CD14-positive monocyte (primary cell): Measurements from ENCODE around the gene ADAMTS17. TPM values are rescaled to one million over a fixed set of nuclear protein-coding genes. Genes with fewer than 3 reads are reported as not detected.

Source experiments
- DNase-seq, 3 donors: peaks; one replicate each; pipeline ENCODE4 v3.0.0-alpha.2; 2011 to 2022
- H2AFZ ChIP-seq: 2 replicates; pipeline ENCODE4 v1.6.0; 2012; ENCODE audit warnings: mild to moderate bottlenecking, low read depth, low read length, inconsistent platforms; ENCODE audit not compliant: insufficient read depth, poor library complexity, severe bottlenecking
- H3K27ac ChIP-seq, 2 donors: 1 replicate in 1 of 2; 2 replicates in 1 of 2; pipeline ENCODE4 v1.5.1; 2012 to 2013; ENCODE audit warnings: low read length in 2 of 2, control low read depth in 1 of 2, inconsistent platforms in 1 of 2, low read depth in 1 of 2, mild to moderate bottlenecking in 1 of 2
- H3K27me3 ChIP-seq, 2 donors: one replicate each; pipeline versions ENCODE4 v1.6.0 to v1.6.1; 2011 to 2013; ENCODE audit warnings: low read length in 2 of 2; ENCODE audit not compliant: control insufficient read depth in 2 of 2, insufficient read depth in 2 of 2
- H3K36me3 ChIP-seq, 2 donors: replicated peaks in 1 of 2; 1 replicate in 1 of 2; 2 replicates in 1 of 2; pipeline versions ENCODE4 v1.5.1 to v1.6.1; 2012 to 2013; ENCODE audit warnings: low read length in 2 of 2, control low read depth in 1 of 2, inconsistent platforms in 1 of 2, mild to moderate bottlenecking in 1 of 2; ENCODE audit not compliant: insufficient read depth in 2 of 2, control insufficient read depth in 1 of 2
- H3K4me1 ChIP-seq, 2 donors: 1 replicate in 1 of 2; 2 replicates in 1 of 2; pipeline versions ENCODE4 v1.5.1 to v1.6.1; 2012 to 2013; ENCODE audit warnings: low read length in 2 of 2, control low read depth in 1 of 2, inconsistent platforms in 1 of 2, mild to moderate bottlenecking in 1 of 2, moderate library complexity in 1 of 2; ENCODE audit not compliant: insufficient read depth in 2 of 2, control insufficient read depth in 1 of 2
- H3K4me2 ChIP-seq: replicated peaks from 2 replicates; pipeline ENCODE3; 2012; ENCODE audit warnings: low read length, moderate library complexity, mild to moderate bottlenecking; ENCODE audit not compliant: poor library complexity, severe bottlenecking; ENCODE audit errors: extremely low read depth
- H3K4me3 ChIP-seq, 3 experiments: fragments of 200-600 bp in 1 of 3; sonication (generic) in 1 of 3; replicated peaks in 1 of 3; 1 replicate in 2 of 3; 2 replicates in 1 of 3; pipeline ENCODE4 v1.5.1; 2011 to 2013; ENCODE audit warnings: low read length in 3 of 3, mild to moderate bottlenecking in 3 of 3, control low read depth in 2 of 3, low read depth in 2 of 3, inconsistent platforms in 1 of 3, moderate library complexity in 1 of 3
- H3K79me2 ChIP-seq: 2 replicates; pipeline ENCODE4 v1.6.0; 2012; ENCODE audit warnings: mild to moderate bottlenecking, control low read depth, inconsistent platforms, low read length, moderate library complexity; ENCODE audit not compliant: insufficient read depth
- H3K9ac ChIP-seq: 2 replicates; pipeline ENCODE4 v1.6.0; 2017; ENCODE audit warnings: low read length, mild to moderate bottlenecking; ENCODE audit not compliant: insufficient read depth, poor library complexity, severe bottlenecking
- H3K9me3 ChIP-seq, 2 donors: replicated peaks in 1 of 2; 1 replicate in 1 of 2; 2 replicates in 1 of 2; pipeline versions ENCODE4 v1.5.1 to v1.6.1; 2012 to 2013; ENCODE audit warnings: low read length in 2 of 2, control low read depth in 1 of 2; ENCODE audit not compliant: control insufficient read depth in 1 of 2, insufficient read depth in 1 of 2
- H4K20me1 ChIP-seq: 2 replicates; pipeline ENCODE4 v1.6.0; 2012; ENCODE audit warnings: mild to moderate bottlenecking, low read length, control low read depth, moderate library complexity; ENCODE audit not compliant: insufficient read depth
- H3K27ac Mint-ChIP-seq, 7 donors: one replicate each; pipeline ENCODE4 v1.8.0; 2020; ENCODE audit warnings: mild to moderate bottlenecking in 7 of 7, mixed read lengths in 7 of 7, moderate library complexity in 6 of 7, inconsistent platforms in 2 of 7
- H3K27me3 Mint-ChIP-seq, 3 donors: one replicate each; pipeline ENCODE4 v1.8.0; 2021 to 2022; ENCODE audit warnings: low read depth in 3 of 3, mild to moderate bottlenecking in 3 of 3, mixed read lengths in 3 of 3, moderate library complexity in 3 of 3, inconsistent platforms in 1 of 3
- H3K36me3 Mint-ChIP-seq, 2 donors: one replicate each; pipeline ENCODE4 v1.8.0; 2020; ENCODE audit warnings: mixed read lengths in 2 of 2, inconsistent platforms in 1 of 2, mild to moderate bottlenecking in 1 of 2
- H3K4me1 Mint-ChIP-seq: one replicate; pipeline ENCODE4 v1.8.0; 2020; ENCODE audit warnings: mild to moderate bottlenecking, mixed read lengths
- H3K4me3 Mint-ChIP-seq, 2 donors: one replicate each; pipeline ENCODE4 v1.8.0; 2020; ENCODE audit warnings: mild to moderate bottlenecking in 2 of 2, mixed read lengths in 2 of 2, moderate library complexity in 1 of 2
- H3K9me3 Mint-ChIP-seq, 7 donors: one replicate each; pipeline ENCODE4 v1.8.0; 2020 to 2022; ENCODE audit warnings: mixed read lengths in 7 of 7, mild to moderate bottlenecking in 6 of 7, moderate library complexity in 6 of 7, inconsistent platforms in 2 of 7
- WGBS: methylation state at CpG from one replicate; pipeline ENCODE4 v1.1.5; 2013; ENCODE audit warnings: missing lambda C conversion rate; ENCODE audit not compliant: insufficient coverage; 5-methylcytosine and 5-hydroxymethylcytosine counted together
- intact Hi-C, 2 donors: fragments of 100-400 bp; cut with micrococcal nuclease; formaldehyde crosslinking; loops; one replicate each; pipeline versions ENCODE4 v1.15.0 to v1.15.1; 2023
- polyA plus RNA-seq, 3 donors: library from polyadenylated mRNA; depleted of rRNA in 1 of 3; unstranded in 2 of 3; stranded (reverse) in 1 of 3; fragments of 300-500 nt in 2 of 3; fragments of >200 nt in 1 of 3; fragmentation: Illumina TruSeq in 2 of 3; gene quantifications; 1 replicate in 2 of 3; 2 replicates in 1 of 3; pipeline ENCODE4 v1.2.3, GENCODE V29; 2012 to 2021
- TF ChIP-seq, protein P1 (sequence below): fragments of 200-600 bp; IDR thresholded peaks from one replicate; pipeline ENCODE4 v1.8.0; 2022; ENCODE audit warnings: antibody characterized with exemption, mild to moderate bottlenecking

Gene ADAMTS17
- polyA plus RNA-seq, 3 donors, result 0.03 to 0.25 TPM; not detected in 1

DNA sequence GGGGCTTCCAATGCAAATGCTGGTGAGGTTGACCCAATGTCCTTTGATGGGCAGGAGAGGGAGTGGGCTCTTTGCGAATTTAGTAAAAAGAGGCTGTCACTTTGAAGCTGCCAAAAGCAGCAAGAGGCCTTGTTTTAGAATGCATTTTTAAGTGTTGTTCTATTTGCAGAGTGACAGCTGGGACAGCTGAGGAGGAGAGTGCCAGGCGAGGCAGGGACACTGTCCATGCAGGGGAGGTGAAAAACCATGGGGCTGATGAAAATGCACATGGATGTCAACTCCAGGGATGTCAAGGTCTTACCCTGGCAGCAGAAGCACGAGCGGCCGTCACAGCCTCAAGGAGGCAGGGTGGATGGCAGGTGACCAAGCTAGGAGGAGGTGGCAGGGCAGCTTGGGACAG is 279.8 kb downstream of the ADAMTS17 start:
- no peak for DNase-seq
- Mint-ChIP-seq H3K4me3 (no peak overlapping the region), H3K27me3 (peaks cover 3 to 7% (median 4%) of the 10 kb centered on the region in 3 donors), H3K4me1 (no peaks in the 10 kb centered on the region), H3K27ac (peak overlapping the region in 1 of 7 donors; percentile 64), H3K36me3 (no peaks in the 10 kb centered on the region), H3K9me3 (peaks cover 0 to 18% (median 6%) of the 10 kb centered on the region in 7 donors)
- H2AFZ ChIP-seq, result no peak overlapping the region
- no peak overlapping the region for H3K4me3 ChIP-seq
- no peaks in the 10 kb centered on the region for H4K20me1 ChIP-seq
- H3K27me3 ChIP-seq, result no peaks in the 10 kb centered on the region
- 73% methylated on average over 5 of the region's 5 CpGs for WGBS
- H3K79me2 ChIP-seq, result no peaks in the 10 kb centered on the region
- H3K4me1 ChIP-seq, result no peaks in the 10 kb centered on the region
- TF ChIP-seq, protein P1, sequence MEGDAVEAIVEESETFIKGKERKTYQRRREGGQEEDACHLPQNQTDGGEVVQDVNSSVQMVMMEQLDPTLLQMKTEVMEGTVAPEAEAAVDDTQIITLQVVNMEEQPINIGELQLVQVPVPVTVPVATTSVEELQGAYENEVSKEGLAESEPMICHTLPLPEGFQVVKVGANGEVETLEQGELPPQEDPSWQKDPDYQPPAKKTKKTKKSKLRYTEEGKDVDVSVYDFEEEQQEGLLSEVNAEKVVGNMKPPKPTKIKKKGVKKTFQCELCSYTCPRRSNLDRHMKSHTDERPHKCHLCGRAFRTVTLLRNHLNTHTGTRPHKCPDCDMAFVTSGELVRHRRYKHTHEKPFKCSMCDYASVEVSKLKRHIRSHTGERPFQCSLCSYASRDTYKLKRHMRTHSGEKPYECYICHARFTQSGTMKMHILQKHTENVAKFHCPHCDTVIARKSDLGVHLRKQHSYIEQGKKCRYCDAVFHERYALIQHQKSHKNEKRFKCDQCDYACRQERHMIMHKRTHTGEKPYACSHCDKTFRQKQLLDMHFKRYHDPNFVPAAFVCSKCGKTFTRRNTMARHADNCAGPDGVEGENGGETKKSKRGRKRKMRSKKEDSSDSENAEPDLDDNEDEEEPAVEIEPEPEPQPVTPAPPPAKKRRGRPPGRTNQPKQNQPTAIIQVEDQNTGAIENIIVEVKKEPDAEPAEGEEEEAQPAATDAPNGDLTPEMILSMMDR, result no peak
- no peaks in the 10 kb centered on the region for H3K36me3 ChIP-seq
- no peak overlapping the region for H3K27ac ChIP-seq
- peaks cover 0 to 3% of the 10 kb centered on the region in 2 donors for H3K9me3 ChIP-seq
- H3K9ac ChIP-seq, result no peak overlapping the region
- no peak overlapping the region for H3K4me2 ChIP-seq
- intact Hi-C loops, result no loop called here

DNA sequence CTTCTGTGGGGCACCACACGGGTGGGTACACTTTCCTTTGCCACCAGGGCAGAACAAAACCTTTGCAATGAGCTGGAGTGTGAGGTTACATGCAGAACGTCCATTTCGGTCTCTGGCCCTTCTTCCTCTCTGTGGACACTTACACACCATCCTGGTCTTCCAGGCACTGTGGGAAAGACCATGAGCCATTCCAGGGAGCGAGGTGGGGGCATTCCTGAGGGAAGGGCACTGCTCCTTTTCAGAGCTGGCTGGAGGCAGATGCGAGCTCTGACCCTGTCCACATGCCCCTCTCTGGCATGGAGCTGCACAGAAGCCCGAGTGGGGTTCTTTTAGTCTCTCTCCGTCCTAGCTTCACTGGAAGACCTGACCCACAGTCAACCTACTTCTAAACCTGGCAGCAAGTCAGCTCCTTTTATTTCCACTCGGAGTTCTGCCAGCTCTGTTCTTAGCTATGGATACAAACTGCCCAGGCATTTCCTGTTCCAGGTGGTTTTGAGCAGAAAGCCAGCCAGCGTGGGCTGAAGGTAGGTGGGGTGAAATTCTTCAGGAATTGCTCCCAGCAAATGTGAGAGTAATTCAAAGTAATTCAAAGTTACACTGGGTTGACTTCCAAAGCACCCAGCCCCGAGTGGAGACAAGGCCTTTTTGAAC is 281.4 kb downstream of the ADAMTS17 start:
- Histone ChIP-seq H3K27ac (no peak overlapping the region), H3K36me3 (no peaks in the 10 kb centered on the region), H4K20me1 (no peaks in the 10 kb centered on the region), H3K27me3 (no peaks in the 10 kb centered on the region), H3K4me2 (no peak overlapping the region), H3K4me3 (no peak overlapping the region), H3K79me2 (no peaks in the 10 kb centered on the region), H3K4me1 (no peaks in the 10 kb centered on the region), H3K9ac (no peak overlapping the region), H2AFZ (no peak overlapping the region), H3K9me3 (peaks cover 0 to 3% of the 10 kb centered on the region in 2 donors)
- H3K27me3 Mint-ChIP-seq, result peaks cover 3 to 10% (median 4%) of the 10 kb centered on the region in 3 donors
- TF ChIP-seq, protein P1, result no peak
- no peak overlapping the region for H3K4me3 Mint-ChIP-seq
- H3K27ac Mint-ChIP-seq, result no peak overlapping the region
- intact Hi-C loops, result no loop called here
- no peaks in the 10 kb centered on the region for H3K36me3 Mint-ChIP-seq
- WGBS, result 85% methylated on average over 8 of the region's 10 CpGs
- H3K9me3 Mint-ChIP-seq, result peaks cover 0 to 18% (median 6%) of the 10 kb centered on the region in 7 donors
- H3K4me1 Mint-ChIP-seq, result no peaks in the 10 kb centered on the region
- no peak for DNase-seq
